ENCODE measurements around the gene SIX5. TPM values are rescaled to one million over a fixed set of nuclear protein-coding genes. Genes with fewer than 3 reads are reported as not detected.
A peak's percentile ranks its signal among the peaks of the same experiment; 100 is the strongest.

SIX5 gene
- total and polyA plus RNA-seq, 9 of the 15 experiments (the other 6 are each of a cell fraction or from before 2014, with no cell fraction given): 1.4 to 17.2 (median 7.4) TPM; not detected in 2

DNA sequence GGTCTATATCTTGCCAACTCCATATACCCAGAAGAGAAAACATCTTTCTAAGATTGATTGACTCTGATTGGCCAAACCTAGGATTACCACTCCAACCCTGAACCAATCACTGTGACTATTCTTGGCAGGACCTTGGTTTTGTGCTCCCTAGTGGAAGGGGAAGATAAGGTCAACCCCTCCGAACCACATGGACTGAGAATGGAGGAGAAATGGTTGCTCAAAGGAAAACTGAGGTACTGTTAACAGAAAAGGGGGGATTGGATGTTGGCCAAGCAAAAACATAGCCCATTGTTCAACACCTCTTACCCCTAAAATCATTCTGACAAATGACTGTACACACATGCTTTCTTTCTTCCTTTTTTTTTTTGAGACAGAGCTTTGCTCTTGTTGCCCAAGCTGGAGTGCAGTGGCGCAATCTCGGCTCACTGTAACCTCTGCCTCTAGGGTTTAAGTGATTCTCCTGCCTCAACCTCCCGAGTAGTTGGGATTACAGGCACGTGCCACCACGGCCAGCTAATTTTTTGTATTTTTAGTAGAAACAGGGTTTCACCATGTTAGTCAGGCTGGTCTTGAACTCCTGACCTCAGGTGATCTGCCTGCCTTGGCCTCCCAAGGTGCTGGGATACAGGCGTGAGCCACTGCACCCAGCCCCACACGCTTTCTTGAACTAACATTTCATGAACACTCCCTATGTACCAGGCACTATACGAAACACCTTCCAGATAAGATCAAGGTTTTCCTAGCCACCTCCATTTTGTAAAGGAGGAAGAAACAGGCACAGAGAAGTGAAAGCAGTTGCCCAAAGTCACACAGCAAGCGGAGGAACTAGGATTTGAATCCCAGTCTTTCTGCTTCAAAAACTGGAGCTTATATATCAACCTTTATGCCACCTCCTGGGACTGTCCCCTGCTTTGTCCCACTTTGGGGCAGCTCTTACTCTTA, 29.3 kb downstream of the SIX5 start (continued):
- TF ChIP-seq MAZ (CRISPR knock-in tag; conservative IDR thresholded peaks at IDR 0.05 in 1 of 2, IDR thresholded peaks at IDR 0.05 in 1 of 2): 0 out of 4 replicates have a peak, but pooled peaks of 1 of the 2 experiments have one; percentile 19
- TF ChIP-seq HLTF (IDR thresholded peaks at IDR 0.05): peak; percentile 51; the same call in 1 of the 2 replicates
- TF ChIP-seq POLR2H (tag; IDR thresholded peaks at IDR 0.05; ENCODE audit: low read depth): peak; percentile 94
- TF ChIP-seq BRD9 (IDR thresholded peaks at IDR 0.05; ENCODE audit: low read depth, partially characterized antibody): peak; percentile 74
- TF ChIP-seq ZNF445 (CRISPR knock-in tag; IDR thresholded peaks at IDR 0.05; ENCODE audit: low read depth): no peak
- peak; percentile 79 for TF ChIP-seq EHMT2 (IDR thresholded peaks at IDR 0.05)
- TF ChIP-seq BRD4 (IDR thresholded peaks at IDR 0.05): peak; percentile 92
- TF ChIP-seq, protein P1, sequence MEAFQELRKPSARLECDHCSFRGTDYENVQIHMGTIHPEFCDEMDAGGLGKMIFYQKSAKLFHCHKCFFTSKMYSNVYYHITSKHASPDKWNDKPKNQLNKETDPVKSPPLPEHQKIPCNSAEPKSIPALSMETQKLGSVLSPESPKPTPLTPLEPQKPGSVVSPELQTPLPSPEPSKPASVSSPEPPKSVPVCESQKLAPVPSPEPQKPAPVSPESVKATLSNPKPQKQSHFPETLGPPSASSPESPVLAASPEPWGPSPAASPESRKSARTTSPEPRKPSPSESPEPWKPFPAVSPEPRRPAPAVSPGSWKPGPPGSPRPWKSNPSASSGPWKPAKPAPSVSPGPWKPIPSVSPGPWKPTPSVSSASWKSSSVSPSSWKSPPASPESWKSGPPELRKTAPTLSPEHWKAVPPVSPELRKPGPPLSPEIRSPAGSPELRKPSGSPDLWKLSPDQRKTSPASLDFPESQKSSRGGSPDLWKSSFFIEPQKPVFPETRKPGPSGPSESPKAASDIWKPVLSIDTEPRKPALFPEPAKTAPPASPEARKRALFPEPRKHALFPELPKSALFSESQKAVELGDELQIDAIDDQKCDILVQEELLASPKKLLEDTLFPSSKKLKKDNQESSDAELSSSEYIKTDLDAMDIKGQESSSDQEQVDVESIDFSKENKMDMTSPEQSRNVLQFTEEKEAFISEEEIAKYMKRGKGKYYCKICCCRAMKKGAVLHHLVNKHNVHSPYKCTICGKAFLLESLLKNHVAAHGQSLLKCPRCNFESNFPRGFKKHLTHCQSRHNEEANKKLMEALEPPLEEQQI (IDR thresholded peaks at IDR 0.05): 0 out of 2 replicates have a peak, but pooled peaks have one; percentile 67
- TF ChIP-seq, protein P2, sequence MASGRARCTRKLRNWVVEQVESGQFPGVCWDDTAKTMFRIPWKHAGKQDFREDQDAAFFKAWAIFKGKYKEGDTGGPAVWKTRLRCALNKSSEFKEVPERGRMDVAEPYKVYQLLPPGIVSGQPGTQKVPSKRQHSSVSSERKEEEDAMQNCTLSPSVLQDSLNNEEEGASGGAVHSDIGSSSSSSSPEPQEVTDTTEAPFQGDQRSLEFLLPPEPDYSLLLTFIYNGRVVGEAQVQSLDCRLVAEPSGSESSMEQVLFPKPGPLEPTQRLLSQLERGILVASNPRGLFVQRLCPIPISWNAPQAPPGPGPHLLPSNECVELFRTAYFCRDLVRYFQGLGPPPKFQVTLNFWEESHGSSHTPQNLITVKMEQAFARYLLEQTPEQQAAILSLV (tag; IDR thresholded peaks at IDR 0.05): no peak; the same call in none of the 2 replicates
- TF ChIP-seq NFRKB (IDR thresholded peaks at IDR 0.05; ENCODE audit: low read depth): peak; percentile 99
- TF ChIP-seq, protein P3, sequence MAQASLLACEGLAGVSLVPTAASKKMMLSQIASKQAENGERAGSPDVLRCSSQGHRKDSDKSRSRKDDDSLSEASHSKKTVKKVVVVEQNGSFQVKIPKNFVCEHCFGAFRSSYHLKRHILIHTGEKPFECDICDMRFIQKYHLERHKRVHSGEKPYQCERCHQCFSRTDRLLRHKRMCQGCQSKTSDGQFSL (CRISPR knock-in tag; IDR thresholded peaks at IDR 0.05): no peak
- TF ChIP-seq, protein P3 (tag; IDR thresholded peaks at IDR 0.05): peak in 1 of 2 experiments; percentile 56; a peak in 1 of 4 replicates
- peak in 1 of 2 experiments; percentile 50; a peak in 1 of 4 replicates for TF ChIP-seq ARNT (IDR thresholded peaks at IDR 0.05)
- TF ChIP-seq HSF4 (CRISPR knock-in tag; IDR thresholded peaks at IDR 0.05; ENCODE audit: borderline replicate concordance): 0 out of 2 replicates have a peak, but pooled peaks have one; percentile 17
- peak; percentile 8; the same call in 1 of the 2 replicates for TF ChIP-seq SMARCE1 (IDR thresholded peaks at IDR 0.05)
- peak; percentile 59 for TF ChIP-seq POLR2G (IDR thresholded peaks at IDR 0.05; ENCODE audit: low read depth, low read length)
- TF ChIP-seq TAF1 (IDR thresholded peaks at IDR 0.05; ENCODE audit: control insufficient read depth, extremely low read depth, insufficient read depth, low read length, severe bottlenecking): peak; percentile 58
- TF ChIP-seq, protein P4, sequence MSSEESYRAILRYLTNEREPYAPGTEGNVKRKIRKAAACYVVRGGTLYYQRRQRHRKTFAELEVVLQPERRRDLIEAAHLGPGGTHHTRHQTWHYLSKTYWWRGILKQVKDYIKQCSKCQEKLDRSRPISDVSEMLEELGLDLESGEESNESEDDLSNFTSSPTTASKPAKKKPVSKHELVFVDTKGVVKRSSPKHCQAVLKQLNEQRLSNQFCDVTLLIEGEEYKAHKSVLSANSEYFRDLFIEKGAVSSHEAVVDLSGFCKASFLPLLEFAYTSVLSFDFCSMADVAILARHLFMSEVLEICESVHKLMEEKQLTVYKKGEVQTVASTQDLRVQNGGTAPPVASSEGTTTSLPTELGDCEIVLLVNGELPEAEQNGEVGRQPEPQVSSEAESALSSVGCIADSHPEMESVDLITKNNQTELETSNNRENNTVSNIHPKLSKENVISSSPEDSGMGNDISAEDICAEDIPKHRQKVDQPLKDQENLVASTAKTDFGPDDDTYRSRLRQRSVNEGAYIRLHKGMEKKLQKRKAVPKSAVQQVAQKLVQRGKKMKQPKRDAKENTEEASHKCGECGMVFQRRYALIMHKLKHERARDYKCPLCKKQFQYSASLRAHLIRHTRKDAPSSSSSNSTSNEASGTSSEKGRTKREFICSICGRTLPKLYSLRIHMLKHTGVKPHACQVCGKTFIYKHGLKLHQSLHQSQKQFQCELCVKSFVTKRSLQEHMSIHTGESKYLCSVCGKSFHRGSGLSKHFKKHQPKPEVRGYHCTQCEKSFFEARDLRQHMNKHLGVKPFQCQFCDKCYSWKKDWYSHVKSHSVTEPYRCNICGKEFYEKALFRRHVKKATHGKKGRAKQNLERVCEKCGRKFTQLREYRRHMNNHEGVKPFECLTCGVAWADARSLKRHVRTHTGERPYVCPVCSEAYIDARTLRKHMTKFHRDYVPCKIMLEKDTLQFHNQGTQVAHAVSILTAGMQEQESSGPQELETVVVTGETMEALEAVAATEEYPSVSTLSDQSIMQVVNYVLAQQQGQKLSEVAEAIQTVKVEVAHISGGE (CRISPR knock-in tag; IDR thresholded peaks at IDR 0.05): peak in 1 of 3 experiments; percentile 64; a peak in 2 of 6 replicates
